H1 (cell line): ENCODE measurements around the gene MEGF11.

ENCODE experiments used
- EP300 ChIP-seq, 2 experiments: IDR thresholded peaks; 1 replicate in 1 of 2; 2 replicates in 1 of 2; pipeline ENCODE4 v1.6.1; 2011 to 2012; ENCODE audit warnings: low read depth in 2 of 2, low read length in 2 of 2, mild to moderate bottlenecking in 2 of 2, borderline replicate concordance in 1 of 2, inconsistent platforms in 1 of 2, moderate library complexity in 1 of 2
- POLR2A ChIP-seq, 2 experiments: IDR thresholded peaks; 1 replicate in 1 of 2; 2 replicates in 1 of 2; pipeline ENCODE4 v1.6.1; 2011; ENCODE audit warnings: low read depth in 2 of 2, low read length in 2 of 2, mild to moderate bottlenecking in 2 of 2; ENCODE audit errors: control extremely low read depth in 1 of 2
- RBBP5 ChIP-seq: IDR thresholded peaks from 2 replicates; pipeline ENCODE4 v1.7.1; 2012; ENCODE audit warnings: low read depth, mild to moderate bottlenecking, inconsistent platforms, low read length, moderate library complexity, borderline replicate concordance
- TF ChIP-seq, protein P1 (sequence below), 3 experiments: IDR thresholded peaks; 1 replicate in 2 of 3; 2 replicates in 1 of 3; pipeline versions ENCODE4 v1.5.1 to v1.6.1; 2011; ENCODE audit warnings: low read length in 3 of 3, mild to moderate bottlenecking in 3 of 3, inconsistent platforms in 2 of 3, low read depth in 1 of 3, moderate library complexity in 1 of 3; ENCODE audit not compliant: insufficient read depth in 1 of 3; ENCODE audit errors: control extremely low read depth in 1 of 3

DNA sequence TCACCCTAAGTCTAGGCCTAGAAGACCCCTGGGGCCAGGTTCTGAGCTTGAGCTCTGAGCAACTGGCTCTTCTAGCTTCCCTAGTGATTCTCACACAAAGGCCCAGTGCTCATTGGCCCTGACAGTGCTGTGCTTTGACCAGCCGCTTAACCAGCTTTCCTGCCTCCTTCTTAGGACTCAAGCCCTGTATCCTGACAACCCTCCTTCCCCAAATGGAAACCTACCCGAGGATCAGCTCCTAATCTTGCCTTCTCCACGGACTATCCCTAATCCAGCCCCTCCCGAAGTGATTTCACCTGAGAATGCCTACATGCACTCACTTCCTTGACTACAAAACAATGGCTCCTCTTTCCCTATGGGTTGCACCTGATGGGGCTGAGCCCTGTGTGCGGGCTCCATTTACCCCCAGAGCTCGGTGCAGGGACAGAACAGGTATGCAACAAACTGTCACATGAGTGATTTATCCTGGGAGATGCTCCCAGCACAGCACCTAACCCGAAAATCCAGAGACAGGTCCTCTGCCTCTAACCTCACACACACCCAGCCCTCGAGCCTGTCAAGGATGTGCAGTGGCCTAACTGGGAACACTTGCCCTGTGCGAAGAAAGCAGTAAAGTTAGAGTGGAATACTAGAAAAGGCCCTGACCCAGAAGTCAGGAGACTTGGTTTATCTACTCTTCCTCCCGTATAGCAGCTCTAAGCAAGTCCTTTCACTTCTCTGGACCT, 2.3 kb downstream of the MEGF11 start:
- TF ChIP-seq RBBP5 (no peak), EP300 (IDR thresholded peaks at IDR 0.05; ENCODE audit: borderline replicate concordance in 1 of 2, low read depth in 2 of 2, low read length in 2 of 2) (no peak), POLR2A (IDR thresholded peaks at IDR 0.05; ENCODE audit: control extremely low read depth in 1 of 2, low read depth in 2 of 2, low read length in 2 of 2) (no peak)
- TF ChIP-seq, protein P1, sequence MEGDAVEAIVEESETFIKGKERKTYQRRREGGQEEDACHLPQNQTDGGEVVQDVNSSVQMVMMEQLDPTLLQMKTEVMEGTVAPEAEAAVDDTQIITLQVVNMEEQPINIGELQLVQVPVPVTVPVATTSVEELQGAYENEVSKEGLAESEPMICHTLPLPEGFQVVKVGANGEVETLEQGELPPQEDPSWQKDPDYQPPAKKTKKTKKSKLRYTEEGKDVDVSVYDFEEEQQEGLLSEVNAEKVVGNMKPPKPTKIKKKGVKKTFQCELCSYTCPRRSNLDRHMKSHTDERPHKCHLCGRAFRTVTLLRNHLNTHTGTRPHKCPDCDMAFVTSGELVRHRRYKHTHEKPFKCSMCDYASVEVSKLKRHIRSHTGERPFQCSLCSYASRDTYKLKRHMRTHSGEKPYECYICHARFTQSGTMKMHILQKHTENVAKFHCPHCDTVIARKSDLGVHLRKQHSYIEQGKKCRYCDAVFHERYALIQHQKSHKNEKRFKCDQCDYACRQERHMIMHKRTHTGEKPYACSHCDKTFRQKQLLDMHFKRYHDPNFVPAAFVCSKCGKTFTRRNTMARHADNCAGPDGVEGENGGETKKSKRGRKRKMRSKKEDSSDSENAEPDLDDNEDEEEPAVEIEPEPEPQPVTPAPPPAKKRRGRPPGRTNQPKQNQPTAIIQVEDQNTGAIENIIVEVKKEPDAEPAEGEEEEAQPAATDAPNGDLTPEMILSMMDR (IDR thresholded peaks at IDR 0.05; ENCODE audit: control extremely low read depth in 1 of 3, insufficient read depth in 1 of 3, low read depth in 1 of 3, low read length in 3 of 3): no peak
